Right lobe of liver (tissue), 4 donors: ENCODE data around the gene CSF3R.

Source experiments
- CTCF ChIP-seq, 4 donors: fragments of 200-600 bp in 3 of 4; fragments of 450-650 bp in 1 of 4; IDR thresholded peaks; one replicate each; pipeline versions ENCODE4 v1.5.1 to v1.8.0; 2016 to 2022; ENCODE audit warnings: antibody characterized with exemption in 4 of 4, mild to moderate bottlenecking in 2 of 4
- POLR2A ChIP-seq: fragments of 450-650 bp; IDR thresholded peaks from one replicate; pipeline ENCODE4 v1.6.1; 2017; ENCODE audit warnings: antibody characterized with exemption, mild to moderate bottlenecking
- donor health status: DM: no; HTN: no; CAD: no.
- donor health status: DM: no; HTN: no; CAD: no.
- donor health status: DM: no; HTN: yes; CAD: no.

- no peak for TF ChIP-seq CTCF (IDR thresholded peaks at IDR 0.05)
- TF ChIP-seq POLR2A, result no peak
Measured at GRCh38 chr1:36524359-36525062, 41.8 kb upstream of the CSF3R start.
